ENCODE measurements around the gene EVA1B.

DNA sequence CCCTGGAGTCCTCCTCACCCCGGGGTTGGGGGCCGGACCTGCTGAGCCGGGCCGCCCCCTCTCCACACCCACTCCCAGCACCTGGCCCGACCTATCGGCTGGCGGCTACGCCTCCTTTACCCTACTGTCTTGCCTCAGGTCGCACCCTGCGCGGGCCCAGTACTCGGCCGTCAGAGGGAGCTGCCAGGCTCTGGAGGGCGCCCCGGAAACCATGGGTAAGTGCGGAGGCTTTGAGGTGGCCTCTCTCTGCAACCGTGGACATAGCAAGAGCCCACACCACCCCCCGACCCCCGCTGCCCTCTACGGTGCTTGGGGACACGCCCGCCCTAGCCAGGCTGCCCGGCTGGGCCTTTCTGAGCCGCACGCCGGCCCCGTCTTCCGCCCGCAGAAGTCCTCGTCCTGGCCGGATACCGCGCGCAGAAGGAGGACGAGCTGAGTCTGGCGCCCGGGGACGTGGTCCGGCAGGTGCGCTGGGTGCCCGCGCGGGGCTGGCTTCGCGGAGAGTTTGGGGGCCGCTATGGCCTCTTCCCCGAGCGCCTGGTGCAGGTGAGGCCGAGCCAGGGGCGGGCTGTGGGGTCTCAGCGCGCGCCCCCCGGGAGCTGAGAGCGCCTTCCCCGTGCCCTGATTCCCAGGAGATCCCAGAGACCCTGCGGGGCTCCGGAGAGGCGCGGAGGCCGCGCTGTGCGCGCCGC lies 17.1 kb downstream of the EVA1B start, which contains the start of gene SH3D21:
- TF ChIP-seq, protein P1, sequence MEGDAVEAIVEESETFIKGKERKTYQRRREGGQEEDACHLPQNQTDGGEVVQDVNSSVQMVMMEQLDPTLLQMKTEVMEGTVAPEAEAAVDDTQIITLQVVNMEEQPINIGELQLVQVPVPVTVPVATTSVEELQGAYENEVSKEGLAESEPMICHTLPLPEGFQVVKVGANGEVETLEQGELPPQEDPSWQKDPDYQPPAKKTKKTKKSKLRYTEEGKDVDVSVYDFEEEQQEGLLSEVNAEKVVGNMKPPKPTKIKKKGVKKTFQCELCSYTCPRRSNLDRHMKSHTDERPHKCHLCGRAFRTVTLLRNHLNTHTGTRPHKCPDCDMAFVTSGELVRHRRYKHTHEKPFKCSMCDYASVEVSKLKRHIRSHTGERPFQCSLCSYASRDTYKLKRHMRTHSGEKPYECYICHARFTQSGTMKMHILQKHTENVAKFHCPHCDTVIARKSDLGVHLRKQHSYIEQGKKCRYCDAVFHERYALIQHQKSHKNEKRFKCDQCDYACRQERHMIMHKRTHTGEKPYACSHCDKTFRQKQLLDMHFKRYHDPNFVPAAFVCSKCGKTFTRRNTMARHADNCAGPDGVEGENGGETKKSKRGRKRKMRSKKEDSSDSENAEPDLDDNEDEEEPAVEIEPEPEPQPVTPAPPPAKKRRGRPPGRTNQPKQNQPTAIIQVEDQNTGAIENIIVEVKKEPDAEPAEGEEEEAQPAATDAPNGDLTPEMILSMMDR (IDR thresholded peaks at IDR 0.05; ENCODE audit: borderline replicate concordance, extremely low read depth, low read length, poor library complexity, severe bottlenecking), result no peak
- TF ChIP-seq EZH2 (IDR thresholded peaks at IDR 0.05; ENCODE audit: borderline replicate concordance, low read depth, low read length, severe bottlenecking), result no peak

Measured in DND-41 (cell line).